GM18519 (cell line): ENCODE data around the gene RNF151.
"Not testable (repeated sequence)": the region's sequence is repeated elsewhere in the genome, so short reads cannot be mapped to it uniquely, and the experiment has no call there.

ENCODE experiments used
- ATAC-seq: cut with Tn5 transposase; IDR thresholded peaks from one replicate; pipeline ENCODE4 v1.9.1; 2021; ENCODE audit warnings: mild to moderate bottlenecking, moderate library complexity; ENCODE audit not compliant: unreplicated experiment, low FRiP score

RNF151 gene

GRCh38 chr16:1958715-1959268, 7.9 kb upstream of the RNF151 start:
- ATAC-seq, result no peak

- ATAC-seq, result peak; percentile 62
Measured at GRCh38 chr16:1959269-1960039, 7.2 kb upstream of the RNF151 start, which contains the start of gene NDUFB10. NDUFB10 (plus strand) TSS chr16:1959538; CDS start chr16:1959625, 87 bp downstream.

GRCh38 chr16:1960665-1961630, 5.7 kb upstream of the RNF151 start:
- ATAC-seq, result no peak

- no peak for ATAC-seq
Measured at GRCh38 chr16:1961651-1962067, 5.0 kb upstream of the RNF151 start.

GRCh38 chr16:1962161-1963153, 4.2 kb upstream of the RNF151 start:
- ATAC-seq, result not testable (repeated sequence)

- ATAC-seq, result no peak
Measured at GRCh38 chr16:1963806-1964505, 2.7 kb upstream of the RNF151 start.

GRCh38 chr16:1964506-1965395, 1.9 kb upstream of the RNF151 start, which contains the start of gene RPS2:
RPS2 (minus strand) TSS chr16:1964826; CDS start chr16:1964625, 201 bp downstream.
- ATAC-seq, result peak; percentile 61

GRCh38 chr16:1965396-1966001, 1.2 kb upstream of the RNF151 start:
- no peak for ATAC-seq

- ATAC-seq, result no peak
Measured at GRCh38 chr16:1968146-1968953, 1.7 kb downstream of the RNF151 start.

- peak; percentile 54 for ATAC-seq
Measured at GRCh38 chr16:1971796-1972489, 5.3 kb downstream of the RNF151 start, which contains the start of gene TBL3. TBL3 (plus strand) TSS chr16:1972053; CDS start chr16:1972165, 112 bp downstream.

- no peak for ATAC-seq
Measured at GRCh38 chr16:1972490-1972877, 5.8 kb downstream of the RNF151 start.

GRCh38 chr16:1973461-1974156, 7.0 kb downstream of the RNF151 start:
- ATAC-seq, result no peak

GRCh38 chr16:1974157-1975070, 7.8 kb downstream of the RNF151 start:
- ATAC-seq, result no peak

- no peak for ATAC-seq
Measured at GRCh38 chr16:1975432-1976215, 9.0 kb downstream of the RNF151 start.
